GM23338 (cell line): Measurements from ENCODE around the gene FER. TPM values are rescaled to one million over a fixed set of nuclear protein-coding genes. Genes with fewer than 3 reads are reported as not detected.

Experiments used
- ATAC-seq: fragments of 200-7000 bp; cut with Tn5 transposase; 3 replicates; pipeline ENCODE4 v1.9.1; 2020
- DNase-seq: peaks from one replicate; pipeline ENCODE4 v3.0.0-alpha.2; 2015; ENCODE audit warnings: low spot score
- H2AFZ ChIP-seq: fragments of 200-600 bp; sonication (generic); 2 replicates; pipeline ENCODE4 v1.8.0; 2016; ENCODE audit warnings: antibody characterized with exemption, mild to moderate bottlenecking, moderate library complexity
- H3F3A ChIP-seq: fragments of 200-600 bp; sonication (generic); replicated peaks from 2 replicates; pipeline ENCODE4 v1.8.0; 2017; ENCODE audit warnings: antibody characterized with exemption, mixed run types, low read depth
- H3K27ac ChIP-seq: fragments of 200-600 bp; sonication (generic); 2 replicates; pipeline ENCODE4 v1.6.1; 2016; ENCODE audit warnings: low read depth
- H3K27me3 ChIP-seq: fragments of 200-600 bp; sonication (generic); 2 replicates; pipeline ENCODE4 v1.8.0; 2016; ENCODE audit warnings: mild to moderate bottlenecking, mixed run types, moderate library complexity; ENCODE audit not compliant: insufficient read depth
- H3K36me3 ChIP-seq: fragments of 200-600 bp; sonication (generic); 2 replicates; pipeline ENCODE4 v1.8.0; 2016; ENCODE audit warnings: mild to moderate bottlenecking; ENCODE audit not compliant: insufficient read depth
- H3K4me1 ChIP-seq: fragments of 200-600 bp; sonication (generic); 2 replicates; pipeline ENCODE4 v1.8.0; 2016; ENCODE audit warnings: mild to moderate bottlenecking, moderate library complexity; ENCODE audit not compliant: insufficient read depth
- H3K4me2 ChIP-seq: fragments of 200-600 bp; sonication (generic); 2 replicates; pipeline ENCODE4 v1.7.1; 2017; ENCODE audit warnings: mixed run types
- H3K4me3 ChIP-seq: fragments of 200-600 bp; sonication (generic); 2 replicates; pipeline ENCODE4 v1.6.1; 2016; ENCODE audit warnings: mixed run types
- H3K79me2 ChIP-seq: fragments of 200-600 bp; sonication (generic); replicated peaks from 2 replicates; pipeline ENCODE4 v1.8.0; 2017; ENCODE audit warnings: mild to moderate bottlenecking; ENCODE audit not compliant: insufficient read depth
- H3K9me2 ChIP-seq: fragments of 200-600 bp; sonication (generic); 2 replicates; pipeline ENCODE4 v1.8.0; 2017; ENCODE audit not compliant: insufficient read depth
- H4K20me1 ChIP-seq: fragments of 200-600 bp; sonication (generic); replicated peaks from 2 replicates; pipeline ENCODE4 v1.8.0; 2017; ENCODE audit warnings: mild to moderate bottlenecking; ENCODE audit not compliant: insufficient read depth
- H3K27ac Mint-ChIP-seq: 2 replicates; pipeline ENCODE4 v1.8.0; 2020; ENCODE audit warnings: inconsistent platforms, mild to moderate bottlenecking, moderate library complexity, mixed read lengths
- H3K27me3 Mint-ChIP-seq: 3 replicates; pipeline ENCODE4 v1.8.0; 2022; ENCODE audit warnings: low read depth, mild to moderate bottlenecking, moderate library complexity, mixed read lengths, inconsistent platforms; ENCODE audit not compliant: insufficient read depth, poor library complexity
- H3K36me3 Mint-ChIP-seq: 3 replicates; pipeline ENCODE4 v1.8.0; 2021; ENCODE audit warnings: low read depth, mild to moderate bottlenecking, inconsistent platforms, moderate library complexity, mixed read lengths
- H3K4me1 Mint-ChIP-seq: 3 replicates; pipeline ENCODE4 v1.8.0; 2020; ENCODE audit warnings: mild to moderate bottlenecking, inconsistent platforms, mixed read lengths
- H3K4me3 Mint-ChIP-seq: 3 replicates; pipeline ENCODE4 v1.8.0; 2021; ENCODE audit warnings: moderate library complexity, mild to moderate bottlenecking, inconsistent platforms, mixed read lengths
- H3K9me3 Mint-ChIP-seq: 3 replicates; pipeline ENCODE4 v1.8.0; 2020; ENCODE audit warnings: moderate library complexity, mild to moderate bottlenecking, inconsistent platforms, mixed read lengths
- CREB1 ChIP-seq: fragments of 250-450 bp; sonication (Bioruptor Pico); IDR thresholded peaks from 2 replicates; pipeline ENCODE4 v1.5.0; 2020; ENCODE audit warnings: low read depth, mild to moderate bottlenecking, moderate library complexity
- JUNB ChIP-seq: IDR thresholded peaks from one replicate; pipeline ENCODE4 v1.6.1; 2016; ENCODE audit warnings: antibody characterized with exemption; ENCODE audit not compliant: unreplicated experiment
- ZNF331 ChIP-seq: fragments of 250-450 bp; sonication (Bioruptor Pico); IDR thresholded peaks from 2 replicates; pipeline ENCODE4 v1.5.0; 2020; ENCODE audit warnings: low read depth, mild to moderate bottlenecking, moderate library complexity
- polyA plus RNA-seq: library from polyadenylated mRNA; unstranded; fragments of >200 nt; fragmentation: Nextera tagmentation; extraction: Ambion mirVana; gene quantifications from 2 replicates; pipeline ENCODE4 v1.2.1, GENCODE V29; 2016
- total RNA-seq: library from RNA; depleted of rRNA; stranded (reverse); fragments of >200 nt; shearing (Covaris generic); gene quantifications from 2 replicates; pipeline ENCODE4 v1.2.3, GENCODE V29; 2014
- TF ChIP-seq, protein P1 (sequence below): IDR thresholded peaks from one replicate; pipeline ENCODE4 v1.6.1; 2018; ENCODE audit warnings: antibody characterized with exemption; ENCODE audit not compliant: unreplicated experiment
- TF ChIP-seq, protein P2 (sequence below): fragments of 250-450 bp; sonication (Bioruptor Pico); IDR thresholded peaks from 2 replicates; pipeline ENCODE4 v1.5.0; 2020; ENCODE audit warnings: mild to moderate bottlenecking, moderate library complexity
- TF ChIP-seq, protein P3 (sequence below): IDR thresholded peaks from 2 replicates; pipeline ENCODE4 v1.6.1; 2016; ENCODE audit warnings: antibody characterized with exemption
- TF ChIP-seq, protein P4 (sequence below), 2 experiments: fragments of 200-600 bp in 1 of 2; sonication (generic) in 1 of 2; conservative IDR thresholded peaks; 2 replicates each; pipeline versions ENCODE4 v1.5.1 to v1.6.1; 2016 to 2017; ENCODE audit warnings: antibody characterized with exemption in 2 of 2, low read depth in 2 of 2, mild to moderate bottlenecking in 2 of 2, moderate library complexity in 1 of 2

The FER gene
- total and polyA plus RNA-seq, 2 experiments from 2014 or later, result 17.4 to 34.8 TPM

DNA sequence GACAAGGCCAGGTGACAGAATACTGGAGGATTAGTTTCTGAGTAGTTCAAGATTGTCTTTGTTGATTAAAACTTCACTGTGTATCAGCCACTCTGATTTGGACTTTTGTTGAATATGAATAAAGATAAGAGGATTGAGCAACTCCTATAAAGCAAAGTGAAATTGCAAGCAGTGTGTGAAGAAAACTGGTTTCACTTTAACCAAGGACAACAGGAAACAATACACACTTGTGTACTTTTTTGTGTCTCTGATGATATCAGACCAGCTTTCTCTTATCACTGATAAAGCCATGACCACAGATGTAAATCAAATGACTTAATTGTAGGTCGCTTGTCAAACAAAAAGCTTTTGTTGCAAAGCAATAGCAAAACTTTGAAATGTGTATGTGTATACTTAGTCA lies 268.6 kb downstream of the FER start:
- H3K4me2 ChIP-seq, result no peak overlapping the region
- H3K4me1 Mint-ChIP-seq, result no peaks in the 10 kb centered on the region; the same call in 2 of the 3 replicates
- peaks cover 7% of the 10 kb centered on the region; the same call in 1 of the 2 replicates for H3K4me1 ChIP-seq
- no peak overlapping the region for H3K27ac Mint-ChIP-seq
- H3K27me3 ChIP-seq, result no peaks in the 10 kb centered on the region
- no peaks in the 10 kb centered on the region for H3F3A ChIP-seq
- no peaks in the 10 kb centered on the region for H4K20me1 ChIP-seq
- H3K36me3 ChIP-seq, result no peaks in the 10 kb centered on the region
- H3K36me3 Mint-ChIP-seq, result no peaks in the 10 kb centered on the region
- no peaks in the 10 kb centered on the region for H3K9me2 ChIP-seq
- no peaks in the 10 kb centered on the region for H3K79me2 ChIP-seq
- no peak overlapping the region for H2AFZ ChIP-seq
- DNase-seq, result no peak
- H3K4me3 ChIP-seq, result no peak overlapping the region
- no peaks in the 10 kb centered on the region; the same call in 1 of the 3 replicates for H3K9me3 Mint-ChIP-seq
- H3K4me3 Mint-ChIP-seq, result no peak overlapping the region
- H3K27ac ChIP-seq, result no peak overlapping the region
- TF ChIP-seq, protein P1, sequence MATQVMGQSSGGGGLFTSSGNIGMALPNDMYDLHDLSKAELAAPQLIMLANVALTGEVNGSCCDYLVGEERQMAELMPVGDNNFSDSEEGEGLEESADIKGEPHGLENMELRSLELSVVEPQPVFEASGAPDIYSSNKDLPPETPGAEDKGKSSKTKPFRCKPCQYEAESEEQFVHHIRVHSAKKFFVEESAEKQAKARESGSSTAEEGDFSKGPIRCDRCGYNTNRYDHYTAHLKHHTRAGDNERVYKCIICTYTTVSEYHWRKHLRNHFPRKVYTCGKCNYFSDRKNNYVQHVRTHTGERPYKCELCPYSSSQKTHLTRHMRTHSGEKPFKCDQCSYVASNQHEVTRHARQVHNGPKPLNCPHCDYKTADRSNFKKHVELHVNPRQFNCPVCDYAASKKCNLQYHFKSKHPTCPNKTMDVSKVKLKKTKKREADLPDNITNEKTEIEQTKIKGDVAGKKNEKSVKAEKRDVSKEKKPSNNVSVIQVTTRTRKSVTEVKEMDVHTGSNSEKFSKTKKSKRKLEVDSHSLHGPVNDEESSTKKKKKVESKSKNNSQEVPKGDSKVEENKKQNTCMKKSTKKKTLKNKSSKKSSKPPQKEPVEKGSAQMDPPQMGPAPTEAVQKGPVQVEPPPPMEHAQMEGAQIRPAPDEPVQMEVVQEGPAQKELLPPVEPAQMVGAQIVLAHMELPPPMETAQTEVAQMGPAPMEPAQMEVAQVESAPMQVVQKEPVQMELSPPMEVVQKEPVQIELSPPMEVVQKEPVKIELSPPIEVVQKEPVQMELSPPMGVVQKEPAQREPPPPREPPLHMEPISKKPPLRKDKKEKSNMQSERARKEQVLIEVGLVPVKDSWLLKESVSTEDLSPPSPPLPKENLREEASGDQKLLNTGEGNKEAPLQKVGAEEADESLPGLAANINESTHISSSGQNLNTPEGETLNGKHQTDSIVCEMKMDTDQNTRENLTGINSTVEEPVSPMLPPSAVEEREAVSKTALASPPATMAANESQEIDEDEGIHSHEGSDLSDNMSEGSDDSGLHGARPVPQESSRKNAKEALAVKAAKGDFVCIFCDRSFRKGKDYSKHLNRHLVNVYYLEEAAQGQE, result no peak
- TF ChIP-seq ZNF331 (CRISPR knock-in tag) (no peak), CREB1 (CRISPR knock-in tag) (no peak), JUNB (no peak)
- TF ChIP-seq, protein P2, sequence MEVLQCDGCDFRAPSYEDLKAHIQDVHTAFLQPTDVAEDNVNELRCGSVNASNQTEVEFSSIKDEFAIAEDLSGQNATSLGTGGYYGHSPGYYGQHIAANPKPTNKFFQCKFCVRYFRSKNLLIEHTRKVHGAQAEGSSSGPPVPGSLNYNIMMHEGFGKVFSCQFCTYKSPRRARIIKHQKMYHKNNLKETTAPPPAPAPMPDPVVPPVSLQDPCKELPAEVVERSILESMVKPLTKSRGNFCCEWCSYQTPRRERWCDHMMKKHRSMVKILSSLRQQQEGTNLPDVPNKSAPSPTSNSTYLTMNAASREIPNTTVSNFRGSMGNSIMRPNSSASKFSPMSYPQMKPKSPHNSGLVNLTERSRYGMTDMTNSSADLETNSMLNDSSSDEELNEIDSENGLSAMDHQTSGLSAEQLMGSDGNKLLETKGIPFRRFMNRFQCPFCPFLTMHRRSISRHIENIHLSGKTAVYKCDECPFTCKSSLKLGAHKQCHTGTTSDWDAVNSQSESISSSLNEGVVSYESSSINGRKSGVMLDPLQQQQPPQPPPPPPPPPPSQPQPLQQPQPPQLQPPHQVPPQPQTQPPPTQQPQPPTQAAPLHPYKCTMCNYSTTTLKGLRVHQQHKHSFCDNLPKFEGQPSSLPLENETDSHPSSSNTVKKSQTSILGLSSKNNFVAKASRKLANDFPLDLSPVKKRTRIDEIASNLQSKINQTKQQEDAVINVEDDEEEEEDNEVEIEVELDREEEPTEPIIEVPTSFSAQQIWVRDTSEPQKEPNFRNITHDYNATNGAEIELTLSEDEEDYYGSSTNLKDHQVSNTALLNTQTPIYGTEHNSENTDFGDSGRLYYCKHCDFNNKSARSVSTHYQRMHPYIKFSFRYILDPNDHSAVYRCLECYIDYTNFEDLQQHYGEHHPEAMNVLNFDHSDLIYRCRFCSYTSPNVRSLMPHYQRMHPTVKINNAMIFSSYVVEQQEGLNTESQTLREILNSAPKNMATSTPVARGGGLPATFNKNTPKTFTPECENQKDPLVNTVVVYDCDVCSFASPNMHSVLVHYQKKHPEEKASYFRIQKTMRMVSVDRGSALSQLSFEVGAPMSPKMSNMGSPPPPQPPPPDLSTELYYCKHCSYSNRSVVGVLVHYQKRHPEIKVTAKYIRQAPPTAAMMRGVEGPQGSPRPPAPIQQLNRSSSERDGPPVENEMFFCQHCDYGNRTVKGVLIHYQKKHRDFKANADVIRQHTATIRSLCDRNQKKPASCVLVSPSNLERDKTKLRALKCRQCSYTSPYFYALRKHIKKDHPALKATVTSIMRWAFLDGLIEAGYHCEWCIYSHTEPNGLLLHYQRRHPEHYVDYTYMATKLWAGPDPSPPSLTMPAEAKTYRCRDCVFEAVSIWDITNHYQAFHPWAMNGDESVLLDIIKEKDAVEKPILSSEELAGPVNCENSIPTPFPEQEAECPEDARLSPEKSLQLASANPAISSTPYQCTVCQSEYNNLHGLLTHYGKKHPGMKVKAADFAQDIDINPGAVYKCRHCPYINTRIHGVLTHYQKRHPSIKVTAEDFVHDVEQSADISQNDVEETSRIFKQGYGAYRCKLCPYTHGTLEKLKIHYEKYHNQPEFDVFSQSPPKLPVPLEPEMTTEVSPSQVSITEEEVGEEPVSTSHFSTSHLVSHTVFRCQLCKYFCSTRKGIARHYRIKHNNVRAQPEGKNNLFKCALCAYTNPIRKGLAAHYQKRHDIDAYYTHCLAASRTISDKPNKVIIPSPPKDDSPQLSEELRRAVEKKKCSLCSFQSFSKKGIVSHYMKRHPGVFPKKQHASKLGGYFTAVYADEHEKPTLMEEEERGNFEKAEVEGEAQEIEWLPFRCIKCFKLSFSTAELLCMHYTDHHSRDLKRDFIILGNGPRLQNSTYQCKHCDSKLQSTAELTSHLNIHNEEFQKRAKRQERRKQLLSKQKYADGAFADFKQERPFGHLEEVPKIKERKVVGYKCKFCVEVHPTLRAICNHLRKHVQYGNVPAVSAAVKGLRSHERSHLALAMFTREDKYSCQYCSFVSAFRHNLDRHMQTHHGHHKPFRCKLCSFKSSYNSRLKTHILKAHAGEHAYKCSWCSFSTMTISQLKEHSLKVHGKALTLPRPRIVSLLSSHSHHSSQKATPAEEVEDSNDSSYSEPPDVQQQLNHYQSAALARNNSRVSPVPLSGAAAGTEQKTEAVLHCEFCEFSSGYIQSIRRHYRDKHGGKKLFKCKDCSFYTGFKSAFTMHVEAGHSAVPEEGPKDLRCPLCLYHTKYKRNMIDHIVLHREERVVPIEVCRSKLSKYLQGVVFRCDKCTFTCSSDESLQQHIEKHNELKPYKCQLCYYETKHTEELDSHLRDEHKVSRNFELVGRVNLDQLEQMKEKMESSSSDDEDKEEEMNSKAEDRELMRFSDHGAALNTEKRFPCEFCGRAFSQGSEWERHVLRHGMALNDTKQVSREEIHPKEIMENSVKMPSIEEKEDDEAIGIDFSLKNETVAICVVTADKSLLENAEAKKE (CRISPR knock-in tag), result no peak
- TF ChIP-seq, protein P3, sequence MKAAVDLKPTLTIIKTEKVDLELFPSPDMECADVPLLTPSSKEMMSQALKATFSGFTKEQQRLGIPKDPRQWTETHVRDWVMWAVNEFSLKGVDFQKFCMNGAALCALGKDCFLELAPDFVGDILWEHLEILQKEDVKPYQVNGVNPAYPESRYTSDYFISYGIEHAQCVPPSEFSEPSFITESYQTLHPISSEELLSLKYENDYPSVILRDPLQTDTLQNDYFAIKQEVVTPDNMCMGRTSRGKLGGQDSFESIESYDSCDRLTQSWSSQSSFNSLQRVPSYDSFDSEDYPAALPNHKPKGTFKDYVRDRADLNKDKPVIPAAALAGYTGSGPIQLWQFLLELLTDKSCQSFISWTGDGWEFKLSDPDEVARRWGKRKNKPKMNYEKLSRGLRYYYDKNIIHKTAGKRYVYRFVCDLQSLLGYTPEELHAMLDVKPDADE, result no peak
- TF ChIP-seq, protein P4, sequence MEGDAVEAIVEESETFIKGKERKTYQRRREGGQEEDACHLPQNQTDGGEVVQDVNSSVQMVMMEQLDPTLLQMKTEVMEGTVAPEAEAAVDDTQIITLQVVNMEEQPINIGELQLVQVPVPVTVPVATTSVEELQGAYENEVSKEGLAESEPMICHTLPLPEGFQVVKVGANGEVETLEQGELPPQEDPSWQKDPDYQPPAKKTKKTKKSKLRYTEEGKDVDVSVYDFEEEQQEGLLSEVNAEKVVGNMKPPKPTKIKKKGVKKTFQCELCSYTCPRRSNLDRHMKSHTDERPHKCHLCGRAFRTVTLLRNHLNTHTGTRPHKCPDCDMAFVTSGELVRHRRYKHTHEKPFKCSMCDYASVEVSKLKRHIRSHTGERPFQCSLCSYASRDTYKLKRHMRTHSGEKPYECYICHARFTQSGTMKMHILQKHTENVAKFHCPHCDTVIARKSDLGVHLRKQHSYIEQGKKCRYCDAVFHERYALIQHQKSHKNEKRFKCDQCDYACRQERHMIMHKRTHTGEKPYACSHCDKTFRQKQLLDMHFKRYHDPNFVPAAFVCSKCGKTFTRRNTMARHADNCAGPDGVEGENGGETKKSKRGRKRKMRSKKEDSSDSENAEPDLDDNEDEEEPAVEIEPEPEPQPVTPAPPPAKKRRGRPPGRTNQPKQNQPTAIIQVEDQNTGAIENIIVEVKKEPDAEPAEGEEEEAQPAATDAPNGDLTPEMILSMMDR (conservative IDR thresholded peaks at IDR 0.05; ENCODE audit: low read depth in 2 of 2), result no peak
- ATAC-seq, result no peak
- H3K27me3 Mint-ChIP-seq, result no peaks in the 10 kb centered on the region
